Glomerular visceral epithelial cell (primary cell): ENCODE measurements around the gene RFX2.
"Not testable (repeated sequence)": the region's sequence is repeated elsewhere in the genome, so short reads cannot be mapped to it uniquely, and the experiment has no call there.

Experiments
- DNase-seq: peaks from one replicate; pipeline ENCODE4 v3.0.0-alpha.2; 2016; ENCODE audit errors: extremely low spot score

RFX2 gene

GRCh38 chr19:6012426-6013170 is 97.7 kb downstream of the RFX2 start:
- no peak for DNase-seq

- DNase-seq = no peak
Measured at GRCh38 chr19:6011794-6012193, 98.5 kb downstream of the RFX2 start.

GRCh38 chr19:6011206-6011605 is 99.1 kb downstream of the RFX2 start:
- DNase-seq = no peak

DNA sequence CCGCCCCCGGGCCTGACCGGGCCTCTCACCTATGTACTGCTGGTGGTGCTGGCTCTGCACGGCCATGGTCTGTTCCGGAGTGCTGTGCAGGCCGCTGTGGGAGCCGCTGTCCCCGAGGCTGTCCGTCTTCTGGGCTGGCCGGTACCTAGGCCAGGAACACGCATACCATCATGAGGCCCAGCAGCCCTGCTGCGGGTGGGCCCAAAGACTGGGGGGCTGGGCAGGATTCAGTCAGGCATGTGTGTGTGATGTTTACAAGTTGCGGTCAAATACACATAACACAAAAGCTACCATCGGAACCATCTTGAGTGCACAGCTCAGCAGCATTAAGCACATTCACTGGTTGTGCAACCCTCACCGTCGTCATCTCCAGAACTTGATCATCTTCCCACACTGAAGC is 100.2 kb downstream of the RFX2 start:
- no peak for DNase-seq

- no peak for DNase-seq
Measured at GRCh38 chr19:6007866-6008265, 102.4 kb downstream of the RFX2 start.

DNA sequence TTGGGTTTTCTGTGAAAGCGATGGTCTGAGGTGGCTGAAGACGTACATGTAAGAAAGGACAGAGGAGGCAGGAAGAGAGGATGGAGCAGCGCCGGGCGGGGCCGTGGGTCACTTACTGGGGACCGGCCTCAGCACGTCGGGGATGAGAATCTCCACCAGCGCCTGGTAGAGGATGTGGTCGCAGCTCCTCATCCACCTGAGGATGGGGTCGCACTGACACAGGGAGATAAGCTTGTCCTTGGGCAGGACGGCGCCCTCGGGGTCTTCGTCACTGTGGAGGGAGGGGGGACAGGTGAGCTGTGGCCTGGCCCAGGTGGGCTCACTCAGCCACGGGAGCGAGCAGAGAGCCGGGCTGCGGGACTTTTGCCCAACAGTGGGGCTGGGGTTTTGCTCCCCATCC is 103.4 kb downstream of the RFX2 start:
- DNase-seq = no peak

DNA sequence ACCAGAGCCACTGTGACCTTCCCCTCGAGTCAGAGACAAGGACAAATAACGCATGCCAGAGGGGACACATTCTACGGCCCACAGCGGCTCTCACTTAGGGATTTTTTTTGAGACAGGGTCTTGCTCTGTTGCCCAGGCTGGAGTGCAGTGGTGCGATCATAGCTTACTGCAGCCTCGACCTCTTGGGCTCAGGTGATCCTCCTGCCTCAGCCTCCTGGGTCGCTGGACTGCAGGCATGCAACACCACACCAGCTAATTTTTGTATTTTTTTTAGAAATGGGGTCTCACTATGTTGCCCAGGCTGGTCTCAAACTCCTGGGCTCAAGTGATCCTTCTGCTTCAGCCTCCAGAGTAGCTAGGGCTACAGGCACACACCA is 104.2 kb downstream of the RFX2 start:
- not testable (repeated sequence) for DNase-seq

DNA sequence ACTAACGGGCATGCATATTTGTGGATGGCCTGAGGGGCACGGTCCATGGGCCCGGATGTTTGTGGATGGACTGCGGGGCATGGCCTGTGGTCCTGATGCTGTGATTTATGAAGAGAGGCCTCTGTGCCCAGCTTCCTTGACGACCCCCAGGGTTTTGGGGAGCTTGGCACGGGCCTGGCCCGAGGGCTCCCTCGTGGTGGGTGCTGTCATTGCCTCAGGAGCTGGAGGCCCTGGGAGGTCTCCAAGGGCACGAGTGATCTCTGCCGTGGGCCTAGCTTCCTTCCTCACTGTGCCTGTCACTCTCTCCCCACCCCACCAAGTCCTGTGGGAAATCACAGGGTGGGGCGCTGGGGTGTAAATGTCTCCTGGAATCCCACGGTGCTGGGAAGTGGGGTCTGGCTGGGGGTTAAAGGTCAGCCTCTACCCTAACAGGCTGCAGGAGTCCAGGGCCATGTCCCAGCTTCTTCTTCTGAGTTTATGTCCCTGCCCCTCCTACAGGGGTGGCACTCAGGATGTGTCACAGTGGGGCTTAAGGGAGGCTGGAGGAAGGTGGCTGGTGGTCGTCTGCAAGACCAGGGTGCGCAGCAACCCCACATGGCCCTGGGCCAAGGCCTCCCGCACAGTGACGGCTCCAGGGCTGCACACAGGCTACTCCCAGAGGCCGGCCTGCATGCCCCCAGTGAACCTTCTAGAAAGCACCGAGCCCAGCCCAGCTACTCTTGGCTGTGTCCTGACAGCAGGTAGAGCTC is 104.8 kb downstream of the RFX2 start:
- no peak for DNase-seq

GRCh38 chr19:6003976-6004375 is 106.3 kb downstream of the RFX2 start:
- no peak for DNase-seq

DNA sequence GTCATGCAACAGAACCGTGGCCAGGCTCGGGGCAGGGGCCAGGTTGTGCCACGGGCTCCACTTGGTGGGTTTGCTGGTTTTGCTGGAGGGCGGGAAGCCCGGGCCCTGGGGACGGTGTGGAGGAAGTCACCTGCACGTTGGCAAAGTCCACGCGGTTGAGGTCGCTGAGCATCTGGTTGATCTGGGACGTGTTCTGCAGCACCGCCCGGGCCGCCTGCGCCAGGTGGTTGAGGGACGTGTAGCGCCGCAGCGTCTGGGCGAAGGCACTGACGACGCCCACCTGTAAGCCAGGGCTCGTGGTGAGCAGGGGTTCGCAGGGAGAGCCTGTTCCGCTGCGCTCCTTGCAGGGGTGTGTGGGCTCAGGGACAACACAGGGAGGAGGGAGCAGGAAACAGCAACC is 107.7 kb downstream of the RFX2 start:
- DNase-seq = no peak

DNA sequence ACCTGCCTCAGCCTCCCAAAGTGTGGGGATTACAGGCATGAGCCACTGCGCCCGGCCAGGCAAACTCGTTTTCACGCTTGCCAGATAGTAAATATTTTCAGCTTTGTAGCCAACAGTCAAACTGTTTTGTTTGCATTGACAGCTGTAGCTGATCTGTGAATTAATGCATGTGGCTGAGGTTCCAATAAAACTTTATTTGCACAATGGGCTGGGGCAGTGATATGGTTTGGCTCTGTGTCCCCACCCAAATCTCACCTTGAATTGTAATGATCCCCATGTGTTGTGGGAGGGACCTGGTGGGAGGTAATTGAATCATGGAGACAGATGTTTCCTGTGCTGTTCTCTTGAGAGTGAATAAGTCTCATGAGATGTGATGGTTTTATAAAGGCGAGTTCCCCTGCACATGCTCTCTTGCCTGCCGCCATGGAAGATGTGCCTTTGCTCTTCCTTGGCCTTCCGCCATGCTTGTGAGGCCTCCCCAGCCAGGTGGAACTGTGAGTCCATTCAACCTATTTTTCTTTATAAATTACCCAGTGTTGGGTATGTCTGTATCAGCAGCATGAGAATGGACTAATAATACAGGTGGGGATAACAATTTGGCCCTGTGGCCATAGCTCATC is 110.0 kb downstream of the RFX2 start:
- no peak for DNase-seq

DNA sequence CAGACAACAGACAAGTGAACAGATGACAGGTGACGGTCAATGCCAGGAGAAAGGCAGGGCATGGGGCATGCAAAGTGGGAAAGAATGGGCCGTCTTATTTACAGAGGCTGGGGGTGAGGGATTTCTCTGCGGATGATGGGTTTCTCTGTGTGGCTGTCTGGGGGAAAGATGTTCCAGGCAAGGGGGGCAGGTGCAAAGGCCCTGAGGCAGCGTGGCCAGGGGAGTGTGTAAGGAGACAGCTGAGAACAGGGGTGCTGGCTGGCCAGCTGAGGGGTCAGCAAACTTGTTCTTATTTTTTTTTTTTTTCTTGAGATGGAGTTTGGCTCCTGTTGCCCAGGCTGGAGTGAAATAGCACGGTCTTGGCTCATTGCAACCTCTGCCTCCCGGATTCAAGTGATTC is 110.6 kb downstream of the RFX2 start:
- DNase-seq = no peak

DNA sequence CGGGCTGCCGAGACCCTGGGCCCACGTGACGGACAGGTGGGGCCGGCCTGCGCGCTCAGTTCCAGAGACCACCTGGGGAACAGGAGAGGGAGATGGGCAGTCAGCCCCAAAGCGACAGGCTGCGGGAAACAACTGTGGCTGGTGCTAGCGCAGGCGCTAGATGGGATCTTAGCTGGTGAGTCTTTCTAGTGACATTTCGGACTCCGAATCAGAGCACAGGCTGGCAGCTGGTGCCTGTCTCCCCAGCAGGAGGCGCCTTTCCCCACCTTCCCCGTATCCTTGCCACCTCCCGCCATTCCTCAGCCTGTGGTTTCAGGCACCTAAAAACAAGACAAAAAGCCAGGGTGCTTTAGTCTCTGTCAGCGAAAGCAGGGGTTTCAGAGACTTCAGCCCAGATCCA is 112.9 kb downstream of the RFX2 start:
- no peak for DNase-seq

DNA sequence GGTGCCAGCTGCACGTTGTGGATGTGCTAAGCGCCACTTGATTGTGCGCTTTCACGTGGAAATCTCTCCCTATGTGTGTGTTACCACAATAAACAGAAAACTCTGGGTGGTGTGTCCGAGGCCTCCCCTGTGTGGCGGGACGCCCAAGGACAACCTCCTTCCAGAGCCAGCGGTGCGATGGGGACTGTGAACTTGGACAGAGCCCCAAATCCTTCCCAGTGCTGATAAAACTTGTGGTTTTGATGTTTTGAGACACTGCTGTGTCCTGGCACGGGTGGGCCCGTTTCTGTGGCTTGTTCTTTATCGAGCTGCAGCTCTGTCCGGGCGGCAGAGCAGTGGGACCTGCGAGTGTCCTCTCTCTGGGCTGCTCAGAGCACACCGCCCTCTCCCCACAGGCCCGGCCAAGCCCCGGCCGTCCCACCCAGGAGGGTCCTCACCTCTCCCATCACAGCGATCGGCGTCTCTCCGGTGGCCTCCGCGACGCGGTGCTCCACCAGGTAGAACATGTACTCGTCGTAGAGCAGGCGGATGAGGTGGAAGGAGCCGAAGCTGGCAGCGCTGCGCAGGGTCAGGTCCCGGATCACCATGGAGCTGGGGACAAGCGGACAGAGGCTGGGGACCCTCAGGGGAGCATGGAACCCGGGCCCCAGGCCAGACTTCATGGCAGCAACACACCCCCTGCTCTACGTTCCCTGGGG is 113.5 kb downstream of the RFX2 start:
- no peak for DNase-seq

GRCh38 chr19:5996102-5996501 is 114.2 kb downstream of the RFX2 start:
- DNase-seq = no peak

GRCh38 chr19:5995606-5996005 is 114.7 kb downstream of the RFX2 start:
- DNase-seq = no peak

- no peak for DNase-seq
Measured at GRCh38 chr19:5994405-5995165, 115.7 kb downstream of the RFX2 start.

- DNase-seq = no peak
Measured at GRCh38 chr19:5993648-5994358, 116.5 kb downstream of the RFX2 start.

GRCh38 chr19:5993201-5993600 is 117.1 kb downstream of the RFX2 start:
- DNase-seq = no peak

- DNase-seq = no peak
Measured at GRCh38 chr19:5992756-5993155, 117.5 kb downstream of the RFX2 start.

DNA sequence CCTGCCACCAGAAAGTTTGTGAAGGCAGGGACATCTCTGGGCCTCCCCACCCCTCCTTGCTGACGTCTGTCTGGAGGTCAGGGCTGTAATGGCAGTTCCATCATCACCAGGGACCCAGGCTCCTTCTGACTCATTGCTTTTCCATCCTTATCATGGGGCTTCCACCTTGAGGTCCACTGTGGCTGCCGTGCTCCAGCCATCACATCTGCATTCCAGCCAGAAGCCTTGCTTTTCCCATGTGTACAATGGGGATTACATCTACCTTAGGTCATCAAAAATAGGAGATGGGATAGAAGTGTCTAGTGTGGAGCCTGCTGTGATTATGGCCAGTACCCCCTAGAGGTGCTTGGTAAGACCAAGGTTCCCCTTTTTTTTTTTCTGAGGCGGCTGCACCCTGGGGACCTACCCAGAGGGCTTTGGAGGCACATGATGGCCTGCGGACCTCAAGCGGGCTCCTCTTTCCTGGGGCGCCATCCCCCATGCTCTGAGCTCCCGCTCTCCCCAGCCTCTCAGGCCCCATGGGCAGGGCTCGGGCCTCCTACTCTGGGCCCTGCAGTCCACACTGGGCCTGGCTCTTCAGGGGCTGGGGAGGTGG is 119.0 kb downstream of the RFX2 start:
- no peak for DNase-seq
